Occipital lobe (tissue), 2 donors: ENCODE measurements around the gene PTPRS. TPM values are rescaled to one million over a fixed set of nuclear protein-coding genes. Genes with fewer than 3 reads are reported as not detected.

Experiments
- DNase-seq: peaks from one replicate; lab custom pipeline; 2025; lab: John Stamatoyannopoulos, UW
- total RNA-seq: library from RNA; depleted of rRNA; stranded (reverse); fragments of >200 nt; gene quantifications from one replicate; pipeline ENCODE4 v1.2.3, GENCODE V29; 2014

Gene PTPRS
- total RNA-seq, 1 donor from 2014 or later, result 188 TPM

- DNase-seq, result peak; percentile 49
Measured at GRCh38 chr19:5309438-5310204, 31.0 kb downstream of the PTPRS start.

GRCh38 chr19:5308451-5309437 is 31.9 kb downstream of the PTPRS start:
- peak; percentile 79 for DNase-seq

GRCh38 chr19:5307655-5308054 is 33.0 kb downstream of the PTPRS start:
- DNase-seq, result no peak

- no peak for DNase-seq
Measured at GRCh38 chr19:5305163-5305562, 35.4 kb downstream of the PTPRS start.

GRCh38 chr19:5304486-5304885 is 36.1 kb downstream of the PTPRS start:
- DNase-seq, result no peak

GRCh38 chr19:5303208-5303607 is 37.4 kb downstream of the PTPRS start:
- DNase-seq, result no peak

GRCh38 chr19:5302396-5302795 is 38.2 kb downstream of the PTPRS start:
- DNase-seq, result no peak

GRCh38 chr19:5299137-5299536 is 41.5 kb downstream of the PTPRS start:
- no peak for DNase-seq

- DNase-seq, result no peak
Measured at GRCh38 chr19:5298471-5298901, 42.1 kb downstream of the PTPRS start.

GRCh38 chr19:5297272-5297669 is 43.3 kb downstream of the PTPRS start:
- no peak for DNase-seq

- no peak for DNase-seq
Measured at GRCh38 chr19:5296457-5297271, 43.9 kb downstream of the PTPRS start.

- DNase-seq, result no peak
Measured at GRCh38 chr19:5296021-5296420, 44.6 kb downstream of the PTPRS start.

GRCh38 chr19:5294403-5295160 is 46.0 kb downstream of the PTPRS start:
- DNase-seq, result no peak

- DNase-seq, result no peak
Measured at GRCh38 chr19:5293612-5294378, 46.8 kb downstream of the PTPRS start.

GRCh38 chr19:5292822-5293611 is 47.6 kb downstream of the PTPRS start:
- peak; percentile 78 for DNase-seq

GRCh38 chr19:5292453-5292821 is 48.2 kb downstream of the PTPRS start:
- DNase-seq, result no peak

GRCh38 chr19:5291588-5292193 is 48.9 kb downstream of the PTPRS start:
- DNase-seq, result no peak
